C4-2B (cell line): ENCODE results near the gene RASGEF1C.

Experiments used
- ZFX ChIP-seq: fragments of 450-650 bp; IDR thresholded peaks from 2 replicates; pipeline ENCODE4 v1.6.1; 2017
- TF ChIP-seq, protein P1 (sequence below): fragments of 450-650 bp; conservative IDR thresholded peaks from 2 replicates; pipeline ENCODE4 v1.5.1; 2017; ENCODE audit warnings: mild to moderate bottlenecking

DNA sequence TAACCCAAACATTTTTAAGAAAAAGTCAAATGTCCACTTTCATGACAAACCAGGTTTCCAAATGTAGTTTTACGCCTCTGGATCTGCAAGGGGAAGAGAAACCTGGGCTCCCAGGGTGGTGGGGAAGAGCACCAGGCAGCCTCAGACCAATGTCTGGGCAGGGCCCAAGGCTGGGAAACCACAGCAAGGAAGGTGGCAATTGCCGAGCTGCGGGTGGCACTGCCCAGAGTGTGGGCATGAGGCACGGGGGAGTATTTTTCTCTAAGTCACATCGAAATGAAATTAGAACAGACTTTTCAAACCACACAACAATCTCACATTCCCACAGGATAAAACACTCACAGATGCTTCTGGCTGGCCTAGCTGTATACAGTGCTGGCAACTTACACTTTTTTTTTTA lies 32.6 kb upstream of the RASGEF1C start:
- TF ChIP-seq, protein P1, sequence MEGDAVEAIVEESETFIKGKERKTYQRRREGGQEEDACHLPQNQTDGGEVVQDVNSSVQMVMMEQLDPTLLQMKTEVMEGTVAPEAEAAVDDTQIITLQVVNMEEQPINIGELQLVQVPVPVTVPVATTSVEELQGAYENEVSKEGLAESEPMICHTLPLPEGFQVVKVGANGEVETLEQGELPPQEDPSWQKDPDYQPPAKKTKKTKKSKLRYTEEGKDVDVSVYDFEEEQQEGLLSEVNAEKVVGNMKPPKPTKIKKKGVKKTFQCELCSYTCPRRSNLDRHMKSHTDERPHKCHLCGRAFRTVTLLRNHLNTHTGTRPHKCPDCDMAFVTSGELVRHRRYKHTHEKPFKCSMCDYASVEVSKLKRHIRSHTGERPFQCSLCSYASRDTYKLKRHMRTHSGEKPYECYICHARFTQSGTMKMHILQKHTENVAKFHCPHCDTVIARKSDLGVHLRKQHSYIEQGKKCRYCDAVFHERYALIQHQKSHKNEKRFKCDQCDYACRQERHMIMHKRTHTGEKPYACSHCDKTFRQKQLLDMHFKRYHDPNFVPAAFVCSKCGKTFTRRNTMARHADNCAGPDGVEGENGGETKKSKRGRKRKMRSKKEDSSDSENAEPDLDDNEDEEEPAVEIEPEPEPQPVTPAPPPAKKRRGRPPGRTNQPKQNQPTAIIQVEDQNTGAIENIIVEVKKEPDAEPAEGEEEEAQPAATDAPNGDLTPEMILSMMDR: no peak
- TF ChIP-seq ZFX: no peak
